Activated CD8-positive, alpha-beta memory T cell treated with anti-CD3 and anti-CD28 coated beads, Interleukin-2, amount 10 ng/mL, durations not matched to agents 7 days and 5 days (primary cell): ENCODE results near the gene PRR5L. TPM values are rescaled to one million over a fixed set of nuclear protein-coding genes. Genes with fewer than 3 reads are reported as not detected.

Experiments
- ATAC-seq: fragments of 150-1000 bp; cut with Tn5 transposase; one replicate; pipeline ENCODE4 v1.10.0; 2021; ENCODE audit warnings: moderate library complexity
- CTCF ChIA-PET: fragments of 350-600 bp; sonication (Branson Sonifier 250); formaldehyde crosslinking; loops from one replicate; lab custom pipeline; 2021; ENCODE audit warnings: antibody characterized with exemption; lab: Charles Lee
- DNase-seq: peaks from one replicate; pipeline ENCODE4 v3.0.0-alpha.2; 2020
- H3K27ac Mint-ChIP-seq: one replicate; pipeline ENCODE4 v1.8.0; 2021; ENCODE audit warnings: mild to moderate bottlenecking, mixed read lengths
- H3K27me3 Mint-ChIP-seq: one replicate; pipeline ENCODE4 v1.8.0; 2021; ENCODE audit warnings: mixed read lengths
- H3K36me3 Mint-ChIP-seq: one replicate; pipeline ENCODE4 v1.8.0; 2021; ENCODE audit warnings: mild to moderate bottlenecking, mixed read lengths
- H3K4me1 Mint-ChIP-seq: one replicate; pipeline ENCODE4 v1.8.0; 2021; ENCODE audit warnings: mixed read lengths
- H3K4me3 Mint-ChIP-seq: one replicate; pipeline ENCODE4 v1.8.0; 2021; ENCODE audit warnings: mild to moderate bottlenecking, moderate library complexity, mixed read lengths
- H3K9me3 Mint-ChIP-seq: one replicate; pipeline ENCODE4 v1.8.0; 2022; ENCODE audit warnings: low read depth, mixed read lengths
- total RNA-seq, 2 experiments: library from RNA; stranded (reverse); gene quantifications; one replicate each; pipeline ENCODE4 v1.2.3, GENCODE V29; 2021

PRR5L gene
- 10 to 100 TPM in 1 of 2 experiments, 1 to 10 TPM in 1; 6.6 to 11.1 TPM for total RNA-seq

- ATAC-seq (no peak), DNase-seq (no peak)
- Mint-ChIP-seq H3K27me3 (peaks cover 9% of the 10 kb centered on the region), H3K36me3 (no peaks in the 10 kb centered on the region), H3K27ac (no peak within 1 kb of the TSS), H3K4me1 (no peaks in the 10 kb centered on the region), H3K9me3 (no peaks in the 10 kb centered on the region), H3K4me3 (no peak within 1 kb of the TSS)
- CTCF ChIA-PET: interaction anchor here (1.2 to 6.9 kb wide), 3 partner anchors 182 to 215 kb away, joined by 3 to 65 read pairs (median 4); no protein-coding TSS in a partner anchor
Observed at GRCh38 chr11:36295926-36296325, at the start of gene PRR5L. PRR5L (plus strand) TSS chr11:36296288; CDS start chr11:36401122, 104,834 bp downstream.

- Mint-ChIP-seq H3K27ac (no peak overlapping the region), H3K9me3 (no peaks in the 10 kb centered on the region), H3K4me3 (no peak overlapping the region), H3K4me1 (no peaks in the 10 kb centered on the region), H3K36me3 (no peaks in the 10 kb centered on the region), H3K27me3 (peaks cover 30% of the 10 kb centered on the region)
- ATAC-seq: no peak
- CTCF ChIA-PET: no interaction called here
- no peak for DNase-seq
Observed at GRCh38 chr11:36247493-36247892, 48.6 kb upstream of the PRR5L start.

- H3K9me3 Mint-ChIP-seq: no peaks in the 10 kb centered on the region
- H3K27ac Mint-ChIP-seq: no peak overlapping the region
- no peak for ATAC-seq
- CTCF ChIA-PET: interaction anchor here (1.9 kb wide), 1 partner anchor 11 kb away, joined by 6 read pairs; no protein-coding TSS in a partner anchor
- H3K27me3 Mint-ChIP-seq: peaks cover 30% of the 10 kb centered on the region
- DNase-seq: no peak
- no peaks in the 10 kb centered on the region for H3K36me3 Mint-ChIP-seq
- no peaks in the 10 kb centered on the region for H3K4me1 Mint-ChIP-seq
- H3K4me3 Mint-ChIP-seq: no peak overlapping the region
Observed at GRCh38 chr11:36248436-36248835, 47.7 kb upstream of the PRR5L start.

- Mint-ChIP-seq H3K4me3 (no peak overlapping the region), H3K27ac (no peak overlapping the region), H3K27me3 (peaks cover 30% of the 10 kb centered on the region), H3K9me3 (no peaks in the 10 kb centered on the region), H3K4me1 (no peaks in the 10 kb centered on the region), H3K36me3 (no peaks in the 10 kb centered on the region)
- ATAC-seq (no peak), DNase-seq (no peak)
- CTCF ChIA-PET: interaction anchor here (1.2 to 1.9 kb wide), 2 partner anchors 10 to 14 kb away, joined by 4 to 6 read pairs; no protein-coding TSS in a partner anchor
Observed at GRCh38 chr11:36249246-36249645, 46.8 kb upstream of the PRR5L start.

GRCh38 chr11:36251823-36252222 is 44.3 kb upstream of the PRR5L start:
- CTCF ChIA-PET: no interaction called here
- H3K9me3 Mint-ChIP-seq: no peaks in the 10 kb centered on the region
- no peaks in the 10 kb centered on the region for H3K36me3 Mint-ChIP-seq
- H3K4me3 Mint-ChIP-seq: no peak overlapping the region
- H3K4me1 Mint-ChIP-seq: no peaks in the 10 kb centered on the region
- DNase-seq (no peak), ATAC-seq (no peak)
- H3K27ac Mint-ChIP-seq: no peak overlapping the region
- peaks cover 28% of the 10 kb centered on the region for H3K27me3 Mint-ChIP-seq

- CTCF ChIA-PET: no interaction called here
- no peaks in the 10 kb centered on the region for H3K9me3 Mint-ChIP-seq
- H3K27me3 Mint-ChIP-seq: peaks cover 27% of the 10 kb centered on the region
- DNase-seq (no peak), ATAC-seq (no peak)
- no peaks in the 10 kb centered on the region for H3K36me3 Mint-ChIP-seq
- no peak overlapping the region for H3K4me3 Mint-ChIP-seq
- H3K27ac Mint-ChIP-seq: no peak overlapping the region
- no peaks in the 10 kb centered on the region for H3K4me1 Mint-ChIP-seq
Observed at GRCh38 chr11:36253238-36253637, 42.9 kb upstream of the PRR5L start.

- H3K36me3 Mint-ChIP-seq: no peaks in the 10 kb centered on the region
- peaks cover 17% of the 10 kb centered on the region for H3K27me3 Mint-ChIP-seq
- H3K4me1 Mint-ChIP-seq: no peaks in the 10 kb centered on the region
- CTCF ChIA-PET: no interaction called here
- H3K27ac Mint-ChIP-seq: no peak overlapping the region
- no peak for DNase-seq
- no peak overlapping the region for H3K4me3 Mint-ChIP-seq
- no peaks in the 10 kb centered on the region for H3K9me3 Mint-ChIP-seq
- no peak for ATAC-seq
Observed at GRCh38 chr11:36254713-36255112, 41.4 kb upstream of the PRR5L start.

- no peak overlapping the region for H3K4me3 Mint-ChIP-seq
- CTCF ChIA-PET: interaction anchor here (1.1 to 2.1 kb wide), 2 partner anchors 9 to 215 kb away, joined by 3 to 9 read pairs; no protein-coding TSS in a partner anchor
- no peaks in the 10 kb centered on the region for H3K4me1 Mint-ChIP-seq
- no peak for ATAC-seq
- H3K27me3 Mint-ChIP-seq: peaks cover 13% of the 10 kb centered on the region
- no peak for DNase-seq
- no peak overlapping the region for H3K27ac Mint-ChIP-seq
- no peaks in the 10 kb centered on the region for H3K36me3 Mint-ChIP-seq
- H3K9me3 Mint-ChIP-seq: no peaks in the 10 kb centered on the region
Observed at GRCh38 chr11:36257351-36257750, 38.7 kb upstream of the PRR5L start.

GRCh38 chr11:36258730-36259360 is 37.2 kb upstream of the PRR5L start:
- no peak for DNase-seq
- Mint-ChIP-seq H3K27ac (no peak overlapping the region), H3K4me1 (no peaks in the 10 kb centered on the region), H3K9me3 (no peaks in the 10 kb centered on the region), H3K36me3 (no peaks in the 10 kb centered on the region), H3K27me3 (peaks cover 17% of the 10 kb centered on the region), H3K4me3 (no peak overlapping the region)
- ATAC-seq: no peak
- CTCF ChIA-PET: interaction anchor here (0.6 to 0.9 kb wide), 3 partner anchors 9 to 653 kb away, joined by 3 to 6 read pairs (median 3); no protein-coding TSS in a partner anchor

- CTCF ChIA-PET: no interaction called here
Observed at GRCh38 chr11:36261094-36261493, 35.0 kb upstream of the PRR5L start.

GRCh38 chr11:36264011-36264972 is 31.8 kb upstream of the PRR5L start:
- DNase-seq (no peak), ATAC-seq (no peak)
- H3K4me3 Mint-ChIP-seq: no peak overlapping the region
- no peaks in the 10 kb centered on the region for H3K36me3 Mint-ChIP-seq
- peaks cover 13% of the 10 kb centered on the region for H3K27me3 Mint-ChIP-seq
- no peaks in the 10 kb centered on the region for H3K4me1 Mint-ChIP-seq
- CTCF ChIA-PET: interaction anchor here (0.8 to 3.7 kb wide), 3 partner anchors 15 to 215 kb away, joined by 3 to 12 read pairs (median 4); no protein-coding TSS in a partner anchor
- H3K27ac Mint-ChIP-seq: no peak overlapping the region
- no peaks in the 10 kb centered on the region for H3K9me3 Mint-ChIP-seq

More at GRCh38 chr11:36261094-36261493, 35.0 kb upstream of the PRR5L start:
- Mint-ChIP-seq H3K27ac (no peak overlapping the region), H3K4me3 (no peak overlapping the region), H3K4me1 (no peaks in the 10 kb centered on the region), H3K9me3 (no peaks in the 10 kb centered on the region), H3K27me3 (peaks cover 20% of the 10 kb centered on the region), H3K36me3 (no peaks in the 10 kb centered on the region)
- ATAC-seq (no peak), DNase-seq (no peak)

GRCh38 chr11:36264973-36265344 is 31.1 kb upstream of the PRR5L start:
- DNase-seq (no peak), ATAC-seq (no peak)
- H3K27ac Mint-ChIP-seq: no peak overlapping the region
- H3K9me3 Mint-ChIP-seq: no peaks in the 10 kb centered on the region
- no peaks in the 10 kb centered on the region for H3K36me3 Mint-ChIP-seq
- H3K4me3 Mint-ChIP-seq: no peak overlapping the region
- peaks cover 13% of the 10 kb centered on the region for H3K27me3 Mint-ChIP-seq
- no peaks in the 10 kb centered on the region for H3K4me1 Mint-ChIP-seq
- CTCF ChIA-PET: interaction anchor here (1.3 to 3.7 kb wide), 7 partner anchors 8 to 649 kb away, joined by 3 to 19 read pairs (median 8); no protein-coding TSS in a partner anchor
